Hippocampal formation (tissue), 2 donors: ENCODE measurements around the gene SOSTDC1.
"Not testable (repeated sequence)": the region's sequence is repeated elsewhere in the genome, so short reads cannot be mapped to it uniquely, and the experiment has no call there.

Experiments
- DNase-seq, 2 donors: peaks; one replicate each; lab custom pipeline; 2025; lab: John Stamatoyannopoulos, UW

The SOSTDC1 gene

GRCh38 chr7:16465469-16466361 lies at the start of gene SOSTDC1:
TSS of gene SOSTDC1 (minus strand) at chr7:16465738. CDS start at chr7:16465668, 70 bp downstream.
- DNase-seq, result no peak

GRCh38 chr7:16514729-16515128 lies 49.2 kb upstream of the SOSTDC1 start:
- no peak for DNase-seq

GRCh38 chr7:16514271-16514670 lies 48.7 kb upstream of the SOSTDC1 start:
- no peak for DNase-seq

- DNase-seq, result no peak
These were observed 46.6 kb upstream of the SOSTDC1 start for GRCh38 chr7:16512097-16512496.

- DNase-seq, result no peak
These were observed 45.8 kb upstream of the SOSTDC1 start for GRCh38 chr7:16511314-16511713.

- no peak for DNase-seq
These were observed 44.3 kb upstream of the SOSTDC1 start for GRCh38 chr7:16509829-16510228.

- DNase-seq, result not testable (repeated sequence)
These were observed 40.9 kb upstream of the SOSTDC1 start for GRCh38 chr7:16506422-16506821.

GRCh38 chr7:16504019-16504418 lies 38.5 kb upstream of the SOSTDC1 start:
- no peak for DNase-seq

- no peak for DNase-seq
These were observed 36.8 kb upstream of the SOSTDC1 start for GRCh38 chr7:16502303-16502702.

- DNase-seq, result no peak
These were observed 32.6 kb upstream of the SOSTDC1 start for GRCh38 chr7:16498122-16498521.

GRCh38 chr7:16494955-16495719 lies 29.6 kb upstream of the SOSTDC1 start:
- no peak for DNase-seq

- no peak for DNase-seq
These were observed 29.0 kb upstream of the SOSTDC1 start for GRCh38 chr7:16494551-16494950.

- no peak for DNase-seq
These were observed 27.7 kb upstream of the SOSTDC1 start for GRCh38 chr7:16493266-16493665.

GRCh38 chr7:16492513-16493062 lies 27.1 kb upstream of the SOSTDC1 start:
- DNase-seq, result no peak

- DNase-seq, result no peak
These were observed 25.6 kb upstream of the SOSTDC1 start for GRCh38 chr7:16491148-16491547.

GRCh38 chr7:16484453-16485158 lies 19.1 kb upstream of the SOSTDC1 start:
- DNase-seq, result no peak

- no peak for DNase-seq
These were observed 14.1 kb upstream of the SOSTDC1 start for GRCh38 chr7:16479591-16479990.

GRCh38 chr7:16479161-16479560 lies 13.6 kb upstream of the SOSTDC1 start:
- DNase-seq, result no peak

- peak; percentile 8 to 34 for DNase-seq
These were observed 6.4 kb upstream of the SOSTDC1 start for GRCh38 chr7:16471933-16472332.

GRCh38 chr7:16463949-16464715 lies 1.4 kb downstream of the SOSTDC1 start:
- no peak for DNase-seq

- DNase-seq, result no peak
These were observed 2.0 kb downstream of the SOSTDC1 start for GRCh38 chr7:16463520-16463919.
